HG03280 (cell line): ENCODE data around the gene CHST7.
A peak's percentile ranks its signal among the peaks of the same experiment; 100 is the strongest.

ENCODE experiments used
- ATAC-seq: cut with Tn5 transposase; IDR thresholded peaks from one replicate; pipeline ENCODE4 v1.9.1; 2021; ENCODE audit warnings: mild to moderate bottlenecking, moderate library complexity; ENCODE audit not compliant: unreplicated experiment

CHST7 gene

DNA sequence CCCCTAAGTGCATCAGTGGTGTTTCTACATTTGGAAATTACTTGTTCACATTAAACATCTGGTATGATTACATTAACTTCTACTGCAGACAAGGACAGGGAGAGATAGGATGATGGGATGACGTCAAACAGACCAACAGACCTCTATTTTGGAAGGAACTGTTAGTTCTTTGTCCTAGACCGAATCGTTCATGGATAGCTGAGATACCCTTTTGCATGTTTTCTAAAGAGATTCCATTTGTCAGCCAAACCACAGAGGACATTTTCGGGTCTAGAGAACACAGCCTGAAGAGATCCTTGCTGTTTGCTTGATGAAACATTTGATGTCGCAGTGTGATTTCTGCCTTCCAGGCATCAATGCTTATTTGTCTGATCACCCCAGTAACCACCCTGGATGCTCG is 27.7 kb downstream of the CHST7 start:
- ATAC-seq: no peak

DNA sequence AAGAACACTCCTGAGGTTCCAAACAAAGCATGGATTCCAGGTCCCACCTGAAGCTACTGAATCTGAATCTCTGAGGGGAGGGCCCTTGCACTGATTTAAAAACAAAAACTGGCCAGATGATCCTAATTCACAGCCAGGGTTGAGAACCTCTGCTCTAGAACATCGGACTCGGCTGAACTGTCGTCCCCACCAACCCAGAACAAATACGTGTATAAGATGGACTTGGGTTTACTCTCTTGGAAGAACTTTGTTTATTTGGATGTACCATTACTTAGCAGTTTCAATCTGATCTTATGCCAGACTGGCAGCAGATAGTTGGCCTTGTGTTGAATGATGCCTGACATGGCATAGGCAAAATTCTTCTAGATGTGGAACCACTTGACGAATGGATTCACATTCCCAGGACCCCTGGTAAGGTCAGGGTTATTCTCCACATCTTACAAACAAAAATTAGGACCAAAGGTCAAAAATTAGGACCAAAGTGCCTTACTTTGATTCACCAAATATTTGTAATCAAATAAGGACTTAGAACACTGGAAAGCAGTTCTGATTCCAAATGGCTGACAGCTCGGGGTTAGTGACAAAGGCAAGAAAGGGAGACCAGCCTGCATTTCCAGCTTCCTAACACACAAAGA is 29.0 kb downstream of the CHST7 start:
- ATAC-seq: no peak

- no peak for ATAC-seq
Measured at GRCh38 chrX:46607916-46608315, 34.4 kb downstream of the CHST7 start.

- ATAC-seq: no peak
Measured at GRCh38 chrX:46610070-46610658, 36.6 kb downstream of the CHST7 start.

- no peak for ATAC-seq
Measured at GRCh38 chrX:46611658-46612362, 38.2 kb downstream of the CHST7 start.

- no peak for ATAC-seq
Measured at GRCh38 chrX:46617906-46618305, 44.3 kb downstream of the CHST7 start.

- ATAC-seq: no peak
Measured at GRCh38 chrX:46618947-46619346, 45.4 kb downstream of the CHST7 start.

DNA sequence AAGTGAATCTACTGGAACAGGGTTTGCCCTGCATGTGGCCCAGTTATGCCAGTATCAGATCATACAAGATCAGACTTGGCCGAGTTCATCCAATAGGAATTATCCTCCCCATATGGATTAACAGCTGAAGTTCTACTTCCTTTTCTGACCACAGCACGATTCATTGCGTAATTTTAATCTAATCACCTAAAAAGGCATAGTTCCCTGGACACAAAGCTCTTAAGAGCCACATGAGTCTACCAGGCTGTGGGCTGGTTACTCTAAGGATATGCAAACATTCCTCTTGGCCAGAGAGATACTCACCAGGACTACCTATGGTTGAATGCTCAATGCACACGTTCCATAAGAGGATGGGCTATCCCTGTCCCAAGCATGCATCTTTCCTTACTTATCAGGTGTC is 46.9 kb downstream of the CHST7 start:
- no peak for ATAC-seq

DNA sequence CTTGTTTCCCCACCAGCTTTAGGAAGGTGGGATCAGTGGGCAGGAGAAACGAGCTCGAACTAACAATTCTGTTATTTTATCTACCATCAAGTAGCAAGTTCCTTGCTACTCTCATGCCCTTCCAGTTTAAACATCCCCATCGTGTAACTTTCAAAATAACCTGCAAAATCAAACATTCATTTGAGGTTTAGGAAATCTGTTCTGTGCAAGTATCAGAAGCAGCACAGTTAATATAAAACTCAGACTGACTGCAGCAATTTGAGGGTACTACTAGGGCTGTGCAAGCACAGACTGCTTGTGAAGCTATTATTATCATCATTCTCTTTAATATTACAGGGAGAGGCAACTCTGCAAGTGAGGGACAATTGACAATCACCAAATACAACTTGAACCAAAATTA is 48.0 kb downstream of the CHST7 start:
- no peak for ATAC-seq

DNA sequence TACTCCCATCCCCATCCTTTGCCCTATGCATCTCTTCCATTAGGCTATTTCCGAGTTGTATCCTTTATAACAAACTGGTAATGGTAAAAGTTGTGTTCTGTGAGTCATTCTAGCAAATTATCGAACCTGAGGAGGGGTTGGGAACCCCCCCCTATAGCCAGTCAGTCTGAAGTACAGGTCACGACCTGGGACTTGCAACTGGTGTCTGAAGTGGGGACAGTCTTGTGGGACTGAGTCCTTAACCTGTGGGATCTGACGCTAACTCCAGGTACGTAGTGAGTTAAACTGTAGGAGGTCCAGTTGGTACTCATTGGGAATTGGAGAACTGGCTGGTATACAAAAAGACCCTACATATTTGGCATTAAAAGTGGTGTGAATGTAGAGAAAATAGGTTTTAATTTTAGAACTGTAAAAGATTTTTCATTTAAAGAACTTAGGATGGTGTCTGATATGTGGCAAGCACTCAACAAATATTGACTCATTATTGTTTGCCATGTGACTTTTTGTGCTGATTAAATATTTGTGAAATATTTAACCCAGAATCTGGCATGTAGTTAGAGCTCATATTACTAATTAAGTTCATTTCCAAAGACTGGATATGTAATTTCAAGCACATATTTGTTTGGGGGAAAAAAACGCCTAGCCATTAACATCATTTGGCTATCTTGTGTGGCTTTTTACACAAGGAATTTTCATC is 50.7 kb downstream of the CHST7 start:
- ATAC-seq: no peak

GRCh38 chrX:46626566-46626965 is 53.0 kb downstream of the CHST7 start:
- no peak for ATAC-seq

GRCh38 chrX:46627062-46627461 is 53.5 kb downstream of the CHST7 start:
- ATAC-seq: no peak

DNA sequence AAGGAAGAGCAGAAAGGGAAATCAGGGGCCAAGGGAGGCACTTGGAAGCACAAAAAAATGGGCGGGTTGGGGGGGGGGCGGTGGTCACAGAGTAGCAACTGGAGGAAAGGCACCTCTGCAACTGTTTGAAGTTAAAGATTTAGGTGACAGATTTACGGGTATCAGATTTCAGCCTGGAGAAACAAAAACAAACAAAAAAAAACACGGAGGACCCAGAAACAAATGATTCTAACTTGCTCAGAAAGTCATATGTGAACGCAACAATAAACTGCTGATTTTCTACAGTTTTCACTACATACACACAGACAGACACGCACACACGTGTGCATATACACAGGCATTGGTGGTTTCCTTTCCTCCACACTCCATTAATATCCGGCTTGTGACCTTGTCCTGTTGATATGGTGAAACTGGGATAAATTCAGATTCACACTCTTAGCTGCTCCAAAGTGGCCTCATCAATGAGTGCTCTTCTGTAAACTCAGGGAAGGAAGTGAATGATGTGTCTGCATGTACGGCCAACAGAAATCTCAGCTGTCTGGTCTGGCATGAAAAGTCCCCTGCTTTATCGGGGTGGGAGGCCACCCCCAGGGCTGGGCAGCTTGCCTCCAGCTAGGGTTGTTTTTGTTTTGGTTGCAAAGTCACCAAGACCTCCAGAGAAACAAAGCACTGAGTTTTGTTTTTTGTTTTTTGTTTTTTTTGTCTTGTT is 54.3 kb downstream of the CHST7 start:
- ATAC-seq: peak; percentile 36

- ATAC-seq: peak; percentile 82
Measured at GRCh38 chrX:46628460-46629371, 55.2 kb downstream of the CHST7 start.

DNA sequence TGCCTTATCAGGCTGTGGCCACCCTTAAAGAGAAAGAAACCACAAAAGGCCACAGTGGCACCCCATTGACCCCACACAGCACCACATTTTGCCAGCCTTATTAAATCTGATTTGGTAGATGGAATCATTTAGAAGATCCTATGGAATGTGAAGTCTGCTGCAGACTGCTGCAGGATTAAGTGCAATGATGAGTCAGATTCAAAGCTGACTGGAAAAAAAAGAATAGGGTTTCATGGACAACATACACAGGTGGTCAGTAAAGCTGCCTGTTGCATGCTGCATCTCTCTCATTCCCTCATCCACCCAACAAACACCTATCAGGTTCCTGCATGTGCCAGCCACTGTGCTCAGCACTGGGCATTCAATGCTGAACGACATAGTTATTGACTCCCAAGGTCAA is 56.6 kb downstream of the CHST7 start:
- ATAC-seq: no peak

DNA sequence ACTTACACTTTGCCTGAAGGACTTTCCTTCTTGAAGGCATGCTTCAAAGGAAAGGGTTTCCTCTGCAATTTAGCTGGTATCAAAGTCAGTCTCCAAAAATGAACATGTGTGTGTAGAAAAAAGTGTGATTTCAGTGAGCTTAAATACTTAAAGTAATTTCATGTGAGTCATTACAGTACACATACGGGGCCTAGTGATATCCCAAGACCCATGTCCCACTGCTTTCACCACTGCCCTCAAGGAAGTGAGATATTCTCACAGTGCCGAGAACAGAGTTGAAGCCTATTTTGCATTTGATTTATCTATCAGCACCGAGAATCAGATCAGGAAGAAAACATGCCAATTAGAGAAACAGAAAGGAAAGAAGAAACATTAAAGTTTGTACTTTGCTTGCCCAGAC is 61.0 kb downstream of the CHST7 start:
- peak; percentile 57 for ATAC-seq

DNA sequence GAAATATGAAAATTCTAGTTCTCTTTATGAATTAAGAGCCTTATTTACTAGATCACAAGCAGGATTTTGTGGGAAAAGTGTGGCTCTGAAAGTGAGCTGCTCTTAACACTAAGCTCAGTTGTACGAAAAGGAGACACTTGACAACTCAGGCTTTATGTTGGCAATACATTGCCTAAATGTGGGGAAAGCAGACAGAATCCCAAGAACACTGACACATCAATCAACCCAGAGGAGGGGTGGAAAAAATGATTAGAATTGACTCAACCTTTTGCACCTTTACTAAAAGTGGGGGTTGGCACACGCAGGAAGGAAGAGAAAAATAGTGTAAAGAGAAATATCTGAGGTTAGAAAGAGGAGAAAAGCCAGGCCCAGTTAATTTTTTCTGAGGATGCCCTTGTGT is 61.6 kb downstream of the CHST7 start:
- no peak for ATAC-seq

DNA sequence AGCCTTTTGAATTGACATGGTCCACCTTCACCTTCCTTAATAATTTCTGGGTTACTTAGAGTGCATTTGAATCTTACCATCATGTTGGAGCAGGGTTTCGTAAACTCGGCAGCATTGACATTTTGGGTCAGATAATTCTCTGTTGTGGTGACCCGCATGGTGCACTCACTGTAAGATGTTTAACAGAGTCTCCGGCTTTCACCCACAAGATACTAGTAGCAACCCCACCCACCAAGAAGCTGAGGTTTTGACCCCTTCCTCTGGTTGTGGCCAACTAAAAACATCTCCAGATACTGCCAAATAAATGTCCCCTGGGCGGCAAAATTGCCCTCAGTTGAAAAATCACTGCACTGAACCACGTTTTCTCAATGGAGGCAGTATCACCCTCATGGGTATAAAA is 62.7 kb downstream of the CHST7 start:
- no peak for ATAC-seq

DNA sequence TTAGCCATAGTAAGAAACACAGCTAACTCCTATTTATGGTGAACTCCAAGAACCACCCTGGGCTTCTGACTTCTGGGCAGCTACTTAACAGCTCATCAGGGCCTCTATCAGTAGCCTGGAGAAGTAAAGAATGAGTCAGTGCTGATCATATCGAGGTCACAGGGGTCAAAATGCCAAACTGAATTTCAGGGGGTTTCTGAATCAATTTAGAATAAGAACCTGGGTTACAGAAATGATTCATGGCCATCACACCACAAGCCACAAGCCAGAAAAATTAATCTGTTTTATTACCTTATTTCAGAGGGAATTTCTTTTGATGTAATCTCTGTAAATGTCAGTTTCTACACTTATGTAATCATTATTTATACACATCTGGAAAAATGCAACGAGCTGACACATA is 64.4 kb downstream of the CHST7 start:
- ATAC-seq: peak; percentile 55

- ATAC-seq: no peak
Measured at GRCh38 chrX:46642145-46642544, 68.6 kb downstream of the CHST7 start.
